Keratinocyte (primary cell): ENCODE results near the gene RSL24D1. TPM values are rescaled to one million over a fixed set of nuclear protein-coding genes. Genes with fewer than 3 reads are reported as not detected.

Experiments
- DNase-seq: peaks from one replicate; pipeline ENCODE4 v3.0.0-alpha.2; 2011; ENCODE audit warnings: low read depth, missing footprints, low spot score
- FAIRE-seq: peaks from 2 replicates; lab custom pipeline; 2011; peaks lifted over from hg19 to GRCh38; lab: Jason Lieb, UNC
- H2AFZ ChIP-seq: 2 replicates; pipeline ENCODE4 v1.6.0; 2012; ENCODE audit warnings: low read length, control low read depth, inconsistent platforms; ENCODE audit not compliant: control insufficient read depth
- H3K27ac ChIP-seq: 2 replicates; pipeline ENCODE4 v1.5.1; 2011; ENCODE audit warnings: low read length; ENCODE audit not compliant: control insufficient read depth, insufficient read depth
- H3K27me3 ChIP-seq: 3 replicates; pipeline ENCODE4 v1.6.0; 2011; ENCODE audit warnings: low read length; ENCODE audit not compliant: control insufficient read depth, insufficient read depth; ENCODE audit errors: extremely low read depth
- H3K36me3 ChIP-seq, 2 experiments: 2 replicates in 1 of 2; 3 replicates in 1 of 2; pipeline ENCODE4 v1.5.1; 2011; ENCODE audit warnings: low read length in 2 of 2, mild to moderate bottlenecking in 1 of 2; ENCODE audit not compliant: control insufficient read depth in 2 of 2, insufficient read depth in 2 of 2; ENCODE audit errors: extremely low read depth in 1 of 2
- H3K4me1 ChIP-seq: 3 replicates; pipeline ENCODE4 v1.5.1; 2011; ENCODE audit warnings: low read length; ENCODE audit not compliant: control insufficient read depth, insufficient read depth; ENCODE audit errors: extremely low read depth
- H3K4me2 ChIP-seq: 3 replicates; pipeline ENCODE4 v1.6.0; 2011; ENCODE audit warnings: low read depth, low read length; ENCODE audit not compliant: control insufficient read depth, insufficient read depth; ENCODE audit errors: extremely low read depth
- H3K4me3 ChIP-seq, 3 experiments: fragments of 200-600 bp in 1 of 3; sonication (generic) in 1 of 3; 2 replicates in 2 of 3; 3 replicates in 1 of 3; pipeline ENCODE4 v1.5.1; 2011 to 2016; ENCODE audit warnings: low read length in 3 of 3, mild to moderate bottlenecking in 3 of 3, control low read depth in 2 of 3, inconsistent platforms in 1 of 3, low read depth in 1 of 3, mixed read lengths in 1 of 3, mixed run types in 1 of 3, moderate library complexity in 1 of 3; ENCODE audit not compliant: control insufficient read depth in 2 of 3, insufficient read depth in 2 of 3; ENCODE audit errors: extremely low read depth in 1 of 3
- H3K79me2 ChIP-seq: 2 replicates; pipeline ENCODE4 v1.6.0; 2012; ENCODE audit warnings: low read length; ENCODE audit not compliant: control insufficient read depth, insufficient read depth
- H3K9ac ChIP-seq: 3 replicates; pipeline ENCODE4 v1.6.0; 2011; ENCODE audit warnings: low read length; ENCODE audit not compliant: control insufficient read depth, insufficient read depth; ENCODE audit errors: extremely low read depth
- H3K9me1 ChIP-seq: 3 replicates; pipeline ENCODE4 v1.6.0; 2011; ENCODE audit warnings: low read length; ENCODE audit not compliant: control insufficient read depth, insufficient read depth; ENCODE audit errors: extremely low read depth
- H3K9me3 ChIP-seq: 2 replicates; pipeline ENCODE4 v1.5.1; 2012; ENCODE audit warnings: low read depth, low read length; ENCODE audit not compliant: control insufficient read depth
- H4K20me1 ChIP-seq: 3 replicates; pipeline ENCODE4 v1.6.0; 2011; ENCODE audit warnings: low read length; ENCODE audit not compliant: control insufficient read depth, insufficient read depth; ENCODE audit errors: extremely low read depth
- CTCF ChIP-seq, 3 experiments: IDR thresholded peaks in 1 of 3; conservative IDR thresholded peaks in 1 of 3; optimal IDR thresholded peaks in 1 of 3; 2 replicates in 2 of 3; 3 replicates in 1 of 3; pipeline versions ENCODE3 to v1.5.1; 2011; ENCODE audit warnings: low read length in 3 of 3, mild to moderate bottlenecking in 3 of 3, moderate library complexity in 2 of 3, control low read depth in 1 of 3, inconsistent platforms in 1 of 3; ENCODE audit not compliant: insufficient read depth in 2 of 3; ENCODE audit errors: extremely low read depth in 1 of 3
- EZH2 ChIP-seq: IDR thresholded peaks from one replicate; pipeline ENCODE4 v1.6.1; 2012; ENCODE audit warnings: inconsistent platforms, mild to moderate bottlenecking, low read length, moderate library complexity
- dilution Hi-C: fragments of 300-500 bp; cut with MboI; formaldehyde crosslinking; loops from one replicate; pipeline ENCODE4 v1.7.0; 2020; ENCODE audit warnings: low sequenced_read_pairs; ENCODE audit not compliant: extremely low pct_ligation_motif_present
- polyA plus RNA-seq, 5 experiments: library from polyadenylated mRNA; depleted of rRNA in 3 of 5; stranded (reverse) in 3 of 5; stranded (forward) in 1 of 5; unstranded in 1 of 5; fragments of >200 nt; gene quantifications; 1 replicate in 1 of 5; 2 replicates in 3 of 5; 3 replicates in 1 of 5; pipeline versions ENCODE4 v1.2.1 to v1.2.3, GENCODE V29; 2011 to 2012; ENCODE audit warnings: missing spikeins in 2 of 5, low read depth in 1 of 5, low replicate concordance in 1 of 5

Gene RSL24D1
- polyA plus RNA-seq, 1 donor (not counting 4 experiments of a cell fraction or from before 2014, with no cell fraction given) = 99.9 TPM

- no peak for DNase-seq
- peaks cover 14% of the 10 kb centered on the region for H3K4me1 ChIP-seq
- no peaks in the 10 kb centered on the region for H3K27me3 ChIP-seq
- H3K9ac ChIP-seq = no peak overlapping the region
- H3K9me1 ChIP-seq = no peaks in the 10 kb centered on the region
- H3K4me3 ChIP-seq = no peak overlapping the region
- no peak for TF ChIP-seq EZH2
- TF ChIP-seq CTCF (optimal IDR thresholded peaks at IDR 0.05 in 1 of 3, IDR thresholded peaks at IDR 0.05 in 1 of 3, conservative IDR thresholded peaks at IDR 0.05 in 1 of 3; ENCODE audit: extremely low read depth in 1 of 3, insufficient read depth in 2 of 3, low read length in 3 of 3) = no peak
- H3K79me2 ChIP-seq = no peaks in the 10 kb centered on the region
- no peak overlapping the region for H3K27ac ChIP-seq
- no peak overlapping the region for H3K4me2 ChIP-seq
- H3K36me3 ChIP-seq = no peaks in the 10 kb centered on the region
- no peak overlapping the region for H2AFZ ChIP-seq
- FAIRE-seq = no peak
- dilution Hi-C loops = no loop called here
- H4K20me1 ChIP-seq = no peaks in the 10 kb centered on the region
- H3K9me3 ChIP-seq = no peaks in the 10 kb centered on the region
These were observed 25.8 kb upstream of the RSL24D1 start for GRCh38 chr15:55222588-55222987.

- FAIRE-seq (peak; percentile 55), DNase-seq (no peak)
- H3K4me1 ChIP-seq = peaks cover 14% of the 10 kb centered on the region
- dilution Hi-C loops = no loop called here
- H3K36me3 ChIP-seq = no peaks in the 10 kb centered on the region
- no peaks in the 10 kb centered on the region for H3K27me3 ChIP-seq
- H3K79me2 ChIP-seq = no peaks in the 10 kb centered on the region
- peak overlapping the region; percentile 26 for H3K4me2 ChIP-seq
- H3K9me3 ChIP-seq = no peaks in the 10 kb centered on the region
- peak overlapping the region; percentile 45 for H2AFZ ChIP-seq
- no peaks in the 10 kb centered on the region for H3K9me1 ChIP-seq
- H4K20me1 ChIP-seq = no peaks in the 10 kb centered on the region
- no peak overlapping the region for H3K4me3 ChIP-seq
- TF ChIP-seq CTCF (optimal IDR thresholded peaks at IDR 0.05 in 1 of 3, IDR thresholded peaks at IDR 0.05 in 1 of 3, conservative IDR thresholded peaks at IDR 0.05 in 1 of 3; ENCODE audit: extremely low read depth in 1 of 3, insufficient read depth in 2 of 3, low read length in 3 of 3) (no peak), EZH2 (no peak)
- peak overlapping the region; percentile 19 for H3K9ac ChIP-seq
- peak overlapping the region; percentile 44 for H3K27ac ChIP-seq
These were observed 24.6 kb upstream of the RSL24D1 start for GRCh38 chr15:55221090-55222011.
